ENCODE data around the gene MANSC1. TPM values are rescaled to one million over a fixed set of nuclear protein-coding genes. Genes with fewer than 3 reads are reported as not detected.

Gene MANSC1
- total and polyA plus RNA-seq, 9 of the 15 experiments (the other 6 are each of a cell fraction or from before 2014, with no cell fraction given) = 0.76 to 8.6 (median 3.1) TPM

DNA sequence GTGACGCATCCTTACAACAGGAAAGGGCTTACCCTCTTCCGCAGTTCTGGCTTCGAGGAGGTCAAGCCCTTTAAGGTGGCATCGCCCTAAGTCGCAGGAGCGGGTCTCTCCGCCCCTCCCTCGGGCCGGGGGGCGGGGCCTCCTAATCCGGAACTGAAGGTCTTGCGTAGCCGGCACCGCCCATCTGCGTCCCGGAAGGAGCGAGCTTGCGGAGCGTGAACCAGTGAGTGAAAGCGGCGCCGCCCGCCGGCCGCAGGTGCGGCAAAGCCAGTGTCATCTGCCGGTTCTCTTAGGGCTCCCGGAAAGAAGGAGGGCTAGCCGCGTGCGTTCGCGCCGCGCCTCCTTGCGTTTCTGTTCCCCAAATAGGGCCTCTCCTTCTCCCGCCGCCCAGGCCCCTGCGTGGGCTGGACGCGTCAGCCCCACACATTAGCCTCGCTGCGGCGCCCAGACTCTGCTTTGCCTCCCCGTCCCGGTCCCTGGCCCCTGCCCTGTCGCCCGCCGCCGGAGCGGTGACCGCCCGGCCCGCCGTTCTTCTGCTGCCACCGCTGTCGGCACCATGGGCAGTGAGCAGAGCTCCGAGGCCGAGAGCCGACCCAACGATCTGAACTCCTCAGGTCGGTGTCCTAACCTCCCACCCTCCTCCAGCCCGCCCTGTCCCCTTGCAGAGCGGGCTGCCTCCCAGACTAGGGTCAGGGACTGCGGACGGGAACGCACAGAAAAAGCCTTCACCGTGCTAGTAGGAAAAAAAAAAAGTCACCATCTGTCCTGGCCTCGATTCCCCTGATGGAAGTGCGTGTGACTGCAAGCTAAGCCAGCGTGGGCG is 7.1 kb upstream of the MANSC1 start, which contains the start of gene BORCS5 (continued):
- TF ChIP-seq, protein P1, sequence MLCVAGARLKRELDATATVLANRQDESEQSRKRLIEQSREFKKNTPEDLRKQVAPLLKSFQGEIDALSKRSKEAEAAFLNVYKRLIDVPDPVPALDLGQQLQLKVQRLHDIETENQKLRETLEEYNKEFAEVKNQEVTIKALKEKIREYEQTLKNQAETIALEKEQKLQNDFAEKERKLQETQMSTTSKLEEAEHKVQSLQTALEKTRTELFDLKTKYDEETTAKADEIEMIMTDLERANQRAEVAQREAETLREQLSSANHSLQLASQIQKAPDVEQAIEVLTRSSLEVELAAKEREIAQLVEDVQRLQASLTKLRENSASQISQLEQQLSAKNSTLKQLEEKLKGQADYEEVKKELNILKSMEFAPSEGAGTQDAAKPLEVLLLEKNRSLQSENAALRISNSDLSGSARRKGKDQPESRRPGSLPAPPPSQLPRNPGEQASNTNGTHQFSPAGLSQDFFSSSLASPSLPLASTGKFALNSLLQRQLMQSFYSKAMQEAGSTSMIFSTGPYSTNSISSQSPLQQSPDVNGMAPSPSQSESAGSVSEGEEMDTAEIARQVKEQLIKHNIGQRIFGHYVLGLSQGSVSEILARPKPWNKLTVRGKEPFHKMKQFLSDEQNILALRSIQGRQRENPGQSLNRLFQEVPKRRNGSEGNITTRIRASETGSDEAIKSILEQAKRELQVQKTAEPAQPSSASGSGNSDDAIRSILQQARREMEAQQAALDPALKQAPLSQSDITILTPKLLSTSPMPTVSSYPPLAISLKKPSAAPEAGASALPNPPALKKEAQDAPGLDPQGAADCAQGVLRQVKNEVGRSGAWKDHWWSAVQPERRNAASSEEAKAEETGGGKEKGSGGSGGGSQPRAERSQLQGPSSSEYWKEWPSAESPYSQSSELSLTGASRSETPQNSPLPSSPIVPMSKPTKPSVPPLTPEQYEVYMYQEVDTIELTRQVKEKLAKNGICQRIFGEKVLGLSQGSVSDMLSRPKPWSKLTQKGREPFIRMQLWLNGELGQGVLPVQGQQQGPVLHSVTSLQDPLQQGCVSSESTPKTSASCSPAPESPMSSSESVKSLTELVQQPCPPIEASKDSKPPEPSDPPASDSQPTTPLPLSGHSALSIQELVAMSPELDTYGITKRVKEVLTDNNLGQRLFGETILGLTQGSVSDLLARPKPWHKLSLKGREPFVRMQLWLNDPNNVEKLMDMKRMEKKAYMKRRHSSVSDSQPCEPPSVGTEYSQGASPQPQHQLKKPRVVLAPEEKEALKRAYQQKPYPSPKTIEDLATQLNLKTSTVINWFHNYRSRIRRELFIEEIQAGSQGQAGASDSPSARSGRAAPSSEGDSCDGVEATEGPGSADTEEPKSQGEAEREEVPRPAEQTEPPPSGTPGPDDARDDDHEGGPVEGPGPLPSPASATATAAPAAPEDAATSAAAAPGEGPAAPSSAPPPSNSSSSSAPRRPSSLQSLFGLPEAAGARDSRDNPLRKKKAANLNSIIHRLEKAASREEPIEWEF (CRISPR knock-in tag; IDR thresholded peaks at IDR 0.05) = no peak
- TF ChIP-seq NFIC (IDR thresholded peaks at IDR 0.05) = peak; percentile 23; the same call in 1 of the 2 replicates
- peak; percentile 69; the same call in 1 of the 2 replicates for TF ChIP-seq GTF2E2 (tag; IDR thresholded peaks at IDR 0.05)
- peak; percentile 85 for TF ChIP-seq EP400 (IDR thresholded peaks at IDR 0.05)
- TF ChIP-seq NEUROD1 (IDR thresholded peaks at IDR 0.05; ENCODE audit: borderline replicate concordance, low read depth, low read length, partially characterized antibody) = no peak
- no peak for TF ChIP-seq KAT8 (IDR thresholded peaks at IDR 0.05; ENCODE audit: low read depth)
- TF ChIP-seq, protein P2, sequence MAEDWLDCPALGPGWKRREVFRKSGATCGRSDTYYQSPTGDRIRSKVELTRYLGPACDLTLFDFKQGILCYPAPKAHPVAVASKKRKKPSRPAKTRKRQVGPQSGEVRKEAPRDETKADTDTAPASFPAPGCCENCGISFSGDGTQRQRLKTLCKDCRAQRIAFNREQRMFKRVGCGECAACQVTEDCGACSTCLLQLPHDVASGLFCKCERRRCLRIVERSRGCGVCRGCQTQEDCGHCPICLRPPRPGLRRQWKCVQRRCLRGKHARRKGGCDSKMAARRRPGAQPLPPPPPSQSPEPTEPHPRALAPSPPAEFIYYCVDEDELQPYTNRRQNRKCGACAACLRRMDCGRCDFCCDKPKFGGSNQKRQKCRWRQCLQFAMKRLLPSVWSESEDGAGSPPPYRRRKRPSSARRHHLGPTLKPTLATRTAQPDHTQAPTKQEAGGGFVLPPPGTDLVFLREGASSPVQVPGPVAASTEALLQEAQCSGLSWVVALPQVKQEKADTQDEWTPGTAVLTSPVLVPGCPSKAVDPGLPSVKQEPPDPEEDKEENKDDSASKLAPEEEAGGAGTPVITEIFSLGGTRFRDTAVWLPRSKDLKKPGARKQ (CRISPR knock-in tag; IDR thresholded peaks at IDR 0.05) = no peak
- no peak for TF ChIP-seq SPI1 (IDR thresholded peaks at IDR 0.05; ENCODE audit: borderline replicate concordance, low read depth, low read length)
- no peak for TF ChIP-seq ZNF124 (CRISPR knock-in tag; IDR thresholded peaks at IDR 0.05)
- no peak for TF ChIP-seq MCM2 (IDR thresholded peaks at IDR 0.05; ENCODE audit: low read depth)
- TF ChIP-seq, protein P3, sequence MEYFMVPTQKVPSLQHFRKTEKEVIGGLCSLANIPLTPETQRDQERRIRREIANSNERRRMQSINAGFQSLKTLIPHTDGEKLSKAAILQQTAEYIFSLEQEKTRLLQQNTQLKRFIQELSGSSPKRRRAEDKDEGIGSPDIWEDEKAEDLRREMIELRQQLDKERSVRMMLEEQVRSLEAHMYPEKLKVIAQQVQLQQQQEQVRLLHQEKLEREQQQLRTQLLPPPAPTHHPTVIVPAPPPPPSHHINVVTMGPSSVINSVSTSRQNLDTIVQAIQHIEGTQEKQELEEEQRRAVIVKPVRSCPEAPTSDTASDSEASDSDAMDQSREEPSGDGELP (CRISPR knock-in tag; IDR thresholded peaks at IDR 0.05; ENCODE audit: borderline replicate concordance) = peak; percentile 61; the same call in 1 of the 2 replicates
- no peak for TF ChIP-seq ZNF3 (CRISPR knock-in tag; IDR thresholded peaks at IDR 0.05)
- TF ChIP-seq TOE1 (IDR thresholded peaks at IDR 0.05; ENCODE audit: borderline replicate concordance) = no peak
- no peak for TF ChIP-seq TOE1 (CRISPR knock-in tag; IDR thresholded peaks at IDR 0.05; ENCODE audit: borderline replicate concordance, low read depth)
- TF ChIP-seq, protein P4, sequence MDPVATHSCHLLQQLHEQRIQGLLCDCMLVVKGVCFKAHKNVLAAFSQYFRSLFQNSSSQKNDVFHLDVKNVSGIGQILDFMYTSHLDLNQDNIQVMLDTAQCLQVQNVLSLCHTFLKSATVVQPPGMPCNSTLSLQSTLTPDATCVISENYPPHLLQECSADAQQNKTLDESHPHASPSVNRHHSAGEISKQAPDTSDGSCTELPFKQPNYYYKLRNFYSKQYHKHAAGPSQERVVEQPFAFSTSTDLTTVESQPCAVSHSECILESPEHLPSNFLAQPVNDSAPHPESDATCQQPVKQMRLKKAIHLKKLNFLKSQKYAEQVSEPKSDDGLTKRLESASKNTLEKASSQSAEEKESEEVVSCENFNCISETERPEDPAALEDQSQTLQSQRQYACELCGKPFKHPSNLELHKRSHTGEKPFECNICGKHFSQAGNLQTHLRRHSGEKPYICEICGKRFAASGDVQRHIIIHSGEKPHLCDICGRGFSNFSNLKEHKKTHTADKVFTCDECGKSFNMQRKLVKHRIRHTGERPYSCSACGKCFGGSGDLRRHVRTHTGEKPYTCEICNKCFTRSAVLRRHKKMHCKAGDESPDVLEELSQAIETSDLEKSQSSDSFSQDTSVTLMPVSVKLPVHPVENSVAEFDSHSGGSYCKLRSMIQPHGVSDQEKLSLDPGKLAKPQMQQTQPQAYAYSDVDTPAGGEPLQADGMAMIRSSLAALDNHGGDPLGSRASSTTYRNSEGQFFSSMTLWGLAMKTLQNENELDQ (CRISPR knock-in tag; IDR thresholded peaks at IDR 0.05; ENCODE audit: borderline replicate concordance) = no peak
- TF ChIP-seq JUN (IDR thresholded peaks at IDR 0.05; ENCODE audit: borderline replicate concordance, low read depth, low read length) = 0 out of 2 replicates have a peak, but pooled peaks have one; percentile 16
- no peak for TF ChIP-seq JUN (CRISPR knock-in tag; IDR thresholded peaks at IDR 0.05; ENCODE audit: borderline replicate concordance)

Measured in K562 (cell line).